Raji (cell line): Measurements from ENCODE around the gene FAM184A.

Experiments used
- POLR2A ChIP-seq: IDR thresholded peaks from 2 replicates; pipeline ENCODE4 v1.6.1; 2011; ENCODE audit warnings: low read depth, low read length, control low read depth; ENCODE audit not compliant: insufficient read depth

The FAM184A gene

GRCh38 chr6:119037941-119038623 lies 40.4 kb downstream of the FAM184A start:
- no peak for TF ChIP-seq POLR2A

- no peak for TF ChIP-seq POLR2A
Observed at GRCh38 chr6:119037264-119037663, 41.2 kb downstream of the FAM184A start.

- no peak for TF ChIP-seq POLR2A
Observed at GRCh38 chr6:119036081-119036480, 42.4 kb downstream of the FAM184A start.

GRCh38 chr6:119035459-119035858 lies 43.0 kb downstream of the FAM184A start:
- TF ChIP-seq POLR2A: no peak

GRCh38 chr6:119034827-119035458 lies 43.5 kb downstream of the FAM184A start:
- TF ChIP-seq POLR2A: no peak

GRCh38 chr6:119032428-119032827 lies 46.0 kb downstream of the FAM184A start:
- TF ChIP-seq POLR2A: no peak

GRCh38 chr6:119030759-119031158 lies 47.7 kb downstream of the FAM184A start:
- no peak for TF ChIP-seq POLR2A

- no peak for TF ChIP-seq POLR2A
Observed at GRCh38 chr6:119028091-119028490, 50.4 kb downstream of the FAM184A start.

GRCh38 chr6:119027465-119027864 lies 51.0 kb downstream of the FAM184A start:
- TF ChIP-seq POLR2A: no peak

GRCh38 chr6:119026822-119027221 lies 51.6 kb downstream of the FAM184A start:
- no peak for TF ChIP-seq POLR2A

GRCh38 chr6:119025793-119026192 lies 52.7 kb downstream of the FAM184A start:
- no peak for TF ChIP-seq POLR2A

GRCh38 chr6:119024111-119024510 lies 54.4 kb downstream of the FAM184A start:
- no peak for TF ChIP-seq POLR2A

GRCh38 chr6:119022796-119023195 lies 55.7 kb downstream of the FAM184A start:
- TF ChIP-seq POLR2A: no peak

- no peak for TF ChIP-seq POLR2A
Observed at GRCh38 chr6:119020597-119021561, 57.6 kb downstream of the FAM184A start.

GRCh38 chr6:119012521-119012920 lies 65.9 kb downstream of the FAM184A start:
- TF ChIP-seq POLR2A: no peak

GRCh38 chr6:119006974-119007373 lies 71.5 kb downstream of the FAM184A start:
- TF ChIP-seq POLR2A: no peak

GRCh38 chr6:119002069-119002468 lies 76.4 kb downstream of the FAM184A start:
- no peak for TF ChIP-seq POLR2A
